ENCODE measurements around the gene RAB43.
"Not testable (repeated sequence)": the region's sequence is repeated elsewhere in the genome, so short reads cannot be mapped to it uniquely, and the experiment has no call there.

RAB43 gene

GRCh38 chr3:129121792-129122411, at the start of gene RAB43:
Gene RAB43, minus strand, starts transcription at chr3:129121804. Its CDS starts 315 bp downstream, at chr3:129121489.
- DNase-seq = peak; percentile 36

- no peak for DNase-seq
Measured at GRCh38 chr3:129166579-129167332, 45.2 kb upstream of the RAB43 start.

GRCh38 chr3:129165594-129165993, 44.0 kb upstream of the RAB43 start:
- not testable (repeated sequence) for DNase-seq

- no peak for DNase-seq
Measured at GRCh38 chr3:129164500-129164899, 42.9 kb upstream of the RAB43 start.

GRCh38 chr3:129162729-129163579, 41.4 kb upstream of the RAB43 start:
- no peak for DNase-seq

- DNase-seq = no peak
Measured at GRCh38 chr3:129161860-129162271, 40.3 kb upstream of the RAB43 start.

GRCh38 chr3:129160891-129161859, 39.6 kb upstream of the RAB43 start, which contains the start of gene ISY1:
Gene ISY1, minus strand, starts transcription at chr3:129161063. Its CDS starts 88 bp downstream, at chr3:129160975.
- DNase-seq = peak; percentile 76

GRCh38 chr3:129144786-129145185, 23.2 kb upstream of the RAB43 start:
- DNase-seq = no peak

- DNase-seq = not testable (repeated sequence)
Measured at GRCh38 chr3:129141011-129141410, 19.4 kb upstream of the RAB43 start.

- DNase-seq = no peak
Measured at GRCh38 chr3:129139911-129140310, 18.3 kb upstream of the RAB43 start.

GRCh38 chr3:129136275-129136674, 14.7 kb upstream of the RAB43 start:
- not testable (repeated sequence) for DNase-seq

GRCh38 chr3:129132097-129132866, 10.7 kb upstream of the RAB43 start:
- DNase-seq = no peak

GRCh38 chr3:129131465-129132088, 10.0 kb upstream of the RAB43 start:
- no peak for DNase-seq

GRCh38 chr3:129130291-129130813, 8.7 kb upstream of the RAB43 start:
- DNase-seq = no peak

- DNase-seq = no peak
Measured at GRCh38 chr3:129128357-129129155, 7.0 kb upstream of the RAB43 start.

GRCh38 chr3:129126726-129127280, 5.2 kb upstream of the RAB43 start:
- no peak for DNase-seq

GRCh38 chr3:129123314-129124060, 1.9 kb upstream of the RAB43 start:
- no peak for DNase-seq

GRCh38 chr3:129122412-129123011, 908 bp upstream of the RAB43 start:
- no peak for DNase-seq

Measured in NCI-H2029 treated with DMSO at 0.1 percent for 48 hours (cell line).